HG02759 (cell line): ENCODE results near the gene TMEM196.
A peak's percentile ranks its signal among the peaks of the same experiment; 100 is the strongest.

Experiments used
- ATAC-seq: cut with Tn5 transposase; IDR thresholded peaks from one replicate; pipeline ENCODE4 v1.9.1; 2021; ENCODE audit warnings: mild to moderate bottlenecking, moderate library complexity; ENCODE audit not compliant: unreplicated experiment

TMEM196 gene

GRCh38 chr7:19772841-19773760, at the start of gene TMEM196:
TSS of gene TMEM196 (minus strand) at chr7:19773617. CDS start at chr7:19772696, 921 bp downstream.
- ATAC-seq, result no peak

GRCh38 chr7:19816128-19816527, 42.7 kb upstream of the TMEM196 start:
- ATAC-seq, result no peak

- no peak for ATAC-seq
These were observed 42.1 kb upstream of the TMEM196 start for GRCh38 chr7:19815546-19815945.

- no peak for ATAC-seq
These were observed 41.4 kb upstream of the TMEM196 start for GRCh38 chr7:19814776-19815175.

- no peak for ATAC-seq
These were observed 38.0 kb upstream of the TMEM196 start for GRCh38 chr7:19811386-19811785.

- ATAC-seq, result no peak
These were observed 25.6 kb upstream of the TMEM196 start for GRCh38 chr7:19798986-19799385.

GRCh38 chr7:19783541-19783940, 10.1 kb upstream of the TMEM196 start:
- ATAC-seq, result no peak

- no peak for ATAC-seq
These were observed 3.6 kb upstream of the TMEM196 start for GRCh38 chr7:19776981-19777380.

GRCh38 chr7:19775578-19775977, 2.2 kb upstream of the TMEM196 start:
- no peak for ATAC-seq

GRCh38 chr7:19772306-19772705, 1.1 kb downstream of the TMEM196 start:
- no peak for ATAC-seq

GRCh38 chr7:19762631-19763030, 10.8 kb downstream of the TMEM196 start:
- no peak for ATAC-seq

GRCh38 chr7:19754521-19755116, 18.8 kb downstream of the TMEM196 start:
- peak; percentile 48 for ATAC-seq

GRCh38 chr7:19752020-19752419, 21.4 kb downstream of the TMEM196 start:
- no peak for ATAC-seq

GRCh38 chr7:19749658-19750057, 23.8 kb downstream of the TMEM196 start:
- no peak for ATAC-seq

- ATAC-seq, result no peak
These were observed 25.6 kb downstream of the TMEM196 start for GRCh38 chr7:19747740-19748339.

- no peak for ATAC-seq
These were observed 29.3 kb downstream of the TMEM196 start for GRCh38 chr7:19744075-19744474.

GRCh38 chr7:19728716-19729115, 44.7 kb downstream of the TMEM196 start:
- ATAC-seq, result no peak

GRCh38 chr7:19725770-19726169, 47.6 kb downstream of the TMEM196 start:
- ATAC-seq, result no peak

GRCh38 chr7:19715499-19715898, 57.9 kb downstream of the TMEM196 start:
- no peak for ATAC-seq

GRCh38 chr7:19713676-19714075, 59.7 kb downstream of the TMEM196 start:
- no peak for ATAC-seq

- ATAC-seq, result no peak
These were observed 64.2 kb downstream of the TMEM196 start for GRCh38 chr7:19709249-19709578.
